ENCODE measurements around the gene UBA3.

DNA sequence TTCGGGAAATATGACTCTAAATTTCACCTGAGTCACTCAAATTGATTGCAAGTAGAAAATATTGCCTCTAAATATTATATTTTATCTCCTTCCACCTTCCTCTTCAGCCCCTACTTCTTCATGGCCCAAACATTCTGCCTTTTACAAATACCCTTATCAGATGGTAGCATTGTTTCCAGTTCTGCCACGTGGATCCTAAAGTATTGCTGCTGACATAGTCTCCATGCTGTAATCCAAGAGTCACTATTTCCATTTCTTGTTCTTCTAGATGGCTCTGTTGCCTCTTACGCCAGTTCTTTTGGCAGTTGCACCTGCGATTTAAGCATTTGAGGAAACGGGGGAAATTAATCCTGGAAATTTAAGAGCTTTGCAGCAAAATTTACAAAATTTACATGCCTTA is 28.6 kb upstream of the UBA3 start:
- TF ChIP-seq CTCF (IDR thresholded peaks at IDR 0.05): no peak
- no peak for TF ChIP-seq POLR2A (IDR thresholded peaks at IDR 0.05)
